ENCODE measurements around the gene ADGRL4.

- TF ChIP-seq POLR2A (IDR thresholded peaks at IDR 0.05) (no peak), POLR2AphosphoS5 (IDR thresholded peaks at IDR 0.05) (no peak), CTCF (IDR thresholded peaks at IDR 0.05) (no peak), EP300 (IDR thresholded peaks at IDR 0.05) (no peak)
These were observed 111.7 kb downstream of the ADGRL4 start for GRCh38 chr1:78894811-78895210.
